GM12892 (cell line): Measurements from ENCODE around the gene TNFAIP2.

Source experiments
- POLR2A ChIP-seq: IDR thresholded peaks from 2 replicates; pipeline ENCODE4 v1.6.1; 2011; ENCODE audit warnings: low read depth, low read length, control low read depth
- POLR2AphosphoS5 ChIP-seq: IDR thresholded peaks from 2 replicates; pipeline ENCODE4 v1.6.1; 2011; ENCODE audit warnings: low read depth, low read length, control low read depth

DNA sequence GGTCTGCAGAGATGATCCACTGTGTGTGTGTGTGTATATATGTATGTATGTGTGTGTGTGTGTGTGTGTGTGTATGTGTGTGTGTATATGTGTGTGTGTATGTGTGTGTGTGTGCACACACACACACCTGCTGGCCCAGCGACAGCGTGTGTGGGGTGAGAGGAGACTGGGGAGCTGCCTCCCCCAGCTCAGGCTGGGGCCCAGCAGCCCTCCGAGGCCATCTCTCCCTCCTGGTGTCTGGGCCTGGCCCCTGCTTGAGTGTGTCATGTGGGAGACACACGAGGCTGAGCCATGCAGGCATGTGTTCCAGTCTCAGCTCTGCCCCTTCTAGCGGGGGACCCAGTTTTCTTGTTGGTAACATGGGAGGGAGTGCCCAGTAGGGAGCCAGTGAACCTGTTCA, 10.0 kb upstream of the TNFAIP2 start:
- no peak for TF ChIP-seq POLR2AphosphoS5
- no peak for TF ChIP-seq POLR2A
